C4-2B (cell line): ENCODE data around the gene DISP1.

Experiments
- H3K27ac ChIP-seq: fragments of 450-650 bp; 2 replicates; pipeline ENCODE4 v1.5.1; 2017
- CTCF ChIP-seq: fragments of 450-650 bp; conservative IDR thresholded peaks from 2 replicates; pipeline ENCODE4 v1.5.1; 2017; ENCODE audit warnings: mild to moderate bottlenecking
- ZFX ChIP-seq: fragments of 450-650 bp; IDR thresholded peaks from 2 replicates; pipeline ENCODE4 v1.6.1; 2017

The DISP1 gene

GRCh38 chr1:222817529-222817928 lies 2.7 kb downstream of the DISP1 start:
- H3K27ac ChIP-seq: no peak overlapping the region
- no peak for TF ChIP-seq CTCF

- TF ChIP-seq CTCF (no peak), ZFX (no peak)
- H3K27ac ChIP-seq: no peak overlapping the region
Measured at GRCh38 chr1:222818171-222818570, 3.3 kb downstream of the DISP1 start.

GRCh38 chr1:222820171-222820712 lies 5.4 kb downstream of the DISP1 start:
- TF ChIP-seq ZFX (no peak), CTCF (no peak)
- no peak overlapping the region for H3K27ac ChIP-seq

DNA sequence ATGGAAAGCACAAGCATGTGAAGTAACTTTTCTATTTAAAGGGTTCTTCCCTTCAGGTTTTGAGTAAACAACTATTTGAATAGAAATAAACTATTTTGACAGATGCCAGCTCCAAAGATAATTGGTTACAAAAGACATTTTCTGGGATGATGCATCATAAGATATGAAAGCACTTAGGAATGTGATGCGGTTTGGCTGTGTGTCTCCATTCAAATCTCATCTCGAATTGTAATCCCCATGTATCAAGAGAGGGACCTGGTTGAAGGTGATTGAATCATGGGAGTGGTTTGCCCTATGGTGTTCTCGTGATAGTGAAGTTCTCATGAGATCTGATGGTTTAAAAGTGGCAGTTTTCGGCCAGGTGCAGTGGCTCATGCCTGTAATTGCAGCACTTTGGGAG lies 6.4 kb downstream of the DISP1 start:
- no peak overlapping the region for H3K27ac ChIP-seq
- no peak for TF ChIP-seq ZFX
- TF ChIP-seq CTCF: no peak

GRCh38 chr1:222823695-222824094 lies 8.9 kb downstream of the DISP1 start:
- H3K27ac ChIP-seq: no peak overlapping the region
- no peak for TF ChIP-seq CTCF
- TF ChIP-seq ZFX: no peak

- no peak overlapping the region for H3K27ac ChIP-seq
- TF ChIP-seq CTCF (no peak), ZFX (no peak)
Measured at GRCh38 chr1:222824641-222825040, 9.8 kb downstream of the DISP1 start.

DNA sequence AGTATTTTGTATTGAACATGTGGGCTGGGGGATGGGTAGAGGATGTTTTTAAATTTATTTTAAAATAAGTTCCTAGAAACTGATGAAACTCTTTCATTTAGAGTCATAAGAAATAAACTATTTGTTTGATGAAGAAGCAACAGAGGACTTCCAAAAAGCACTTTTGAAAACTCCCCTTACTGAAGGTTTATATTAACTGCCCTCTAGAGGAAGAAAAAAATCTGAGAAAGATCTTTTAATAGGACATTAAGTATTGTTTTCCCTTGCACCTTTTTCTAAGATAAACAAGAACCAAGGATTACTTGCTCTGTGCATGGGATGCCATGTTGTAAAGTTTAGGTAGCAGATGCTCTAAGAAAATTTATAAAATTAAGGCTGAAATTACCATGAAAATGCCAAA lies 14.1 kb downstream of the DISP1 start:
- TF ChIP-seq CTCF: peak; percentile 53
- no peak for TF ChIP-seq ZFX
- no peak overlapping the region for H3K27ac ChIP-seq
